GM12875 (cell line): ENCODE measurements around the gene RASD2.

Source experiments
- H3K4me3 ChIP-seq: one replicate; pipeline ENCODE4 v1.5.1; 2011; ENCODE audit warnings: low read depth, low read length, control low read depth
- CTCF ChIP-seq: IDR thresholded peaks from 2 replicates; pipeline ENCODE4 v1.5.1; 2011; ENCODE audit warnings: low read depth, mild to moderate bottlenecking, control low read depth, inconsistent platforms, low read length, moderate library complexity, borderline replicate concordance; ENCODE audit not compliant: insufficient read depth

RASD2 gene

GRCh38 chr22:35601013-35601580, 60.5 kb downstream of the RASD2 start:
- no peak for TF ChIP-seq CTCF

GRCh38 chr22:35601743-35602615, 61.3 kb downstream of the RASD2 start:
- no peak for TF ChIP-seq CTCF
- no peak overlapping the region for H3K4me3 ChIP-seq

More at GRCh38 chr22:35601013-35601580, 60.5 kb downstream of the RASD2 start:
- no peak overlapping the region for H3K4me3 ChIP-seq
